Hepatocyte (in vitro differentiated cells): ENCODE results near the gene CHST11.

Experiments used
- EZH2 ChIP-seq: fragments of 200-600 bp; sonication (generic); IDR thresholded peaks from 2 replicates; pipeline ENCODE4 v1.6.1; 2016; ENCODE audit warnings: antibody characterized with exemption, mild to moderate bottlenecking, borderline replicate concordance
- EZH2phosphoT487 ChIP-seq: fragments of 200-600 bp; sonication (generic); IDR thresholded peaks from one replicate; pipeline ENCODE4 v1.6.1; 2018; ENCODE audit warnings: antibody characterized with exemption, mild to moderate bottlenecking, low read depth, moderate library complexity; ENCODE audit not compliant: unreplicated experiment, severe bottlenecking
- TF ChIP-seq, protein P1 (sequence below): fragments of 200-600 bp; sonication (generic); IDR thresholded peaks from 2 replicates; pipeline ENCODE4 v1.5.1; 2016; ENCODE audit warnings: antibody characterized with exemption, mild to moderate bottlenecking; ENCODE audit not compliant: poor library complexity

DNA sequence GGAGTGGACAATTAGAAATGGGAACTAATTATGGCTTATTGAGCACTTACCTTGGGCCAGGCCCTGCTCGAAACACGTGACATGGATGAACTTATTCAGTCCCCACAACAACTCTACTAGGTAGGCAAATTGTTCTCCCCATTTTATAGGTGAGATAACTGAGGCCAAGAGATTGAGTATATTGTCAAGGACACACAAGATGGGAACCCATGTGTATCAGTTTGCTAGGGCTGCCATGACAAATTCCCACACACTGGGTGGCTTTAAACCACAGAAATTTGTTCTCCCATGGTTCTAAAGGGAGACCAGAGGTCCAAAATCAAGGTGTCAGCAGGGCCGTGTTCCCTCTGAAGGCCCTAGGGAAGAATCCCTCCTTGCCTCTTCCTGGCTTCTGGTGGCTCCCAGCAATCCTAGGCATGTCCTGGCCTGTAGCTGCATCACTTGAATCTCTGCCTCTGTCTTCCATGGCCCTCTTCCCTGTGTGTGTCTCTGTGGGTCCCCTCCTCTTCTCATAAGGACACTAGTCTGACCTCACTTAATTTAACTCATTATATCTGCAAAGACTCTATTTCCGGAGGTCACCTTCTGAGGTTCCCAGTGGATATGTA is 128.8 kb downstream of the CHST11 start:
- TF ChIP-seq, protein P1, sequence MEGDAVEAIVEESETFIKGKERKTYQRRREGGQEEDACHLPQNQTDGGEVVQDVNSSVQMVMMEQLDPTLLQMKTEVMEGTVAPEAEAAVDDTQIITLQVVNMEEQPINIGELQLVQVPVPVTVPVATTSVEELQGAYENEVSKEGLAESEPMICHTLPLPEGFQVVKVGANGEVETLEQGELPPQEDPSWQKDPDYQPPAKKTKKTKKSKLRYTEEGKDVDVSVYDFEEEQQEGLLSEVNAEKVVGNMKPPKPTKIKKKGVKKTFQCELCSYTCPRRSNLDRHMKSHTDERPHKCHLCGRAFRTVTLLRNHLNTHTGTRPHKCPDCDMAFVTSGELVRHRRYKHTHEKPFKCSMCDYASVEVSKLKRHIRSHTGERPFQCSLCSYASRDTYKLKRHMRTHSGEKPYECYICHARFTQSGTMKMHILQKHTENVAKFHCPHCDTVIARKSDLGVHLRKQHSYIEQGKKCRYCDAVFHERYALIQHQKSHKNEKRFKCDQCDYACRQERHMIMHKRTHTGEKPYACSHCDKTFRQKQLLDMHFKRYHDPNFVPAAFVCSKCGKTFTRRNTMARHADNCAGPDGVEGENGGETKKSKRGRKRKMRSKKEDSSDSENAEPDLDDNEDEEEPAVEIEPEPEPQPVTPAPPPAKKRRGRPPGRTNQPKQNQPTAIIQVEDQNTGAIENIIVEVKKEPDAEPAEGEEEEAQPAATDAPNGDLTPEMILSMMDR = no peak
- TF ChIP-seq EZH2 (no peak), EZH2phosphoT487 (no peak)
